Glutamatergic neuron (in vitro differentiated cells): Measurements from ENCODE around the gene USH2A. TPM values are rescaled to one million over a fixed set of nuclear protein-coding genes. Genes with fewer than 3 reads are reported as not detected.

Source experiments
- DNase-seq: peaks from one replicate; pipeline ENCODE4 v3.0.0; 2022
- H3K27ac Mint-ChIP-seq: one replicate; pipeline ENCODE4 v1.8.0; 2020; ENCODE audit warnings: mild to moderate bottlenecking, mixed read lengths, inconsistent platforms; ENCODE audit not compliant: unreplicated experiment
- H3K27me3 Mint-ChIP-seq: one replicate; pipeline ENCODE4 v1.8.0; 2020; ENCODE audit warnings: mild to moderate bottlenecking, moderate library complexity, mixed read lengths, inconsistent platforms; ENCODE audit not compliant: unreplicated experiment
- H3K36me3 Mint-ChIP-seq: one replicate; pipeline ENCODE4 v1.8.0; 2020; ENCODE audit warnings: mild to moderate bottlenecking, mixed read lengths, inconsistent platforms; ENCODE audit not compliant: unreplicated experiment
- H3K4me1 Mint-ChIP-seq: one replicate; pipeline ENCODE4 v1.8.0; 2020; ENCODE audit warnings: mild to moderate bottlenecking, low read depth, mixed read lengths, inconsistent platforms; ENCODE audit not compliant: unreplicated experiment
- H3K4me3 Mint-ChIP-seq: one replicate; pipeline ENCODE4 v1.8.0; 2020; ENCODE audit warnings: mild to moderate bottlenecking, mixed read lengths, inconsistent platforms; ENCODE audit not compliant: unreplicated experiment
- H3K9me3 Mint-ChIP-seq: one replicate; pipeline ENCODE4 v1.8.0; 2020; ENCODE audit warnings: mild to moderate bottlenecking, moderate library complexity, mixed read lengths, inconsistent platforms; ENCODE audit not compliant: unreplicated experiment
- CTCF ChIP-seq: fragments of 200-600 bp; sonication (generic); IDR thresholded peaks from one replicate; pipeline ENCODE4 v1.5.0; 2021; ENCODE audit not compliant: partially characterized antibody, unreplicated experiment
- total RNA-seq: library from RNA; stranded (reverse); fragmentation: NEBNext Ultra II Directional; extraction: Animal tissue kit (Norgen Biotek cat#: 25700); gene quantifications from one replicate; pipeline ENCODE4 v1.2.1, GENCODE V29; 2021; ENCODE audit not compliant: unreplicated experiment

Gene USH2A
- total RNA-seq, 1 donor from 2014 or later: not detected

- no peaks in the 10 kb centered on the region for H3K36me3 Mint-ChIP-seq
- H3K4me3 Mint-ChIP-seq: no peak overlapping the region
- TF ChIP-seq CTCF: no peak
- no peaks in the 10 kb centered on the region for H3K27me3 Mint-ChIP-seq
- H3K9me3 Mint-ChIP-seq: peaks cover 1% of the 10 kb centered on the region
- no peak overlapping the region for H3K27ac Mint-ChIP-seq
- DNase-seq: no peak
- no peaks in the 10 kb centered on the region for H3K4me1 Mint-ChIP-seq
These were observed 164.9 kb downstream of the USH2A start for GRCh38 chr1:216258386-216258785.

GRCh38 chr1:216250861-216251260 lies 172.4 kb downstream of the USH2A start:
- no peak for TF ChIP-seq CTCF
- no peaks in the 10 kb centered on the region for H3K4me1 Mint-ChIP-seq
- no peak for DNase-seq
- H3K36me3 Mint-ChIP-seq: no peaks in the 10 kb centered on the region
- H3K27ac Mint-ChIP-seq: no peak overlapping the region
- H3K4me3 Mint-ChIP-seq: no peak overlapping the region
- peaks cover 2% of the 10 kb centered on the region for H3K27me3 Mint-ChIP-seq
- H3K9me3 Mint-ChIP-seq: no peaks in the 10 kb centered on the region

GRCh38 chr1:216248628-216249027 lies 174.6 kb downstream of the USH2A start:
- no peak for DNase-seq
- Mint-ChIP-seq H3K27me3 (peaks cover 2% of the 10 kb centered on the region), H3K4me1 (no peaks in the 10 kb centered on the region), H3K36me3 (no peaks in the 10 kb centered on the region), H3K9me3 (no peaks in the 10 kb centered on the region), H3K27ac (no peak overlapping the region), H3K4me3 (no peak overlapping the region)
- TF ChIP-seq CTCF: no peak

GRCh38 chr1:216247937-216248336 lies 175.3 kb downstream of the USH2A start:
- peaks cover 2% of the 10 kb centered on the region for H3K27me3 Mint-ChIP-seq
- no peak overlapping the region for H3K4me3 Mint-ChIP-seq
- H3K27ac Mint-ChIP-seq: no peak overlapping the region
- DNase-seq: no peak
- TF ChIP-seq CTCF: no peak
- no peaks in the 10 kb centered on the region for H3K4me1 Mint-ChIP-seq
- no peaks in the 10 kb centered on the region for H3K36me3 Mint-ChIP-seq
- no peaks in the 10 kb centered on the region for H3K9me3 Mint-ChIP-seq

GRCh38 chr1:216246577-216247203 lies 176.6 kb downstream of the USH2A start:
- no peak for DNase-seq
- Mint-ChIP-seq H3K4me3 (no peak overlapping the region), H3K36me3 (no peaks in the 10 kb centered on the region), H3K27ac (no peak overlapping the region), H3K27me3 (peaks cover 2% of the 10 kb centered on the region), H3K4me1 (no peaks in the 10 kb centered on the region), H3K9me3 (no peaks in the 10 kb centered on the region)
- no peak for TF ChIP-seq CTCF
